Neuron (in vitro differentiated cells): ENCODE data around the gene SH3BP2.

Experiments used
- H2AFZ ChIP-seq: one replicate; pipeline ENCODE4 v1.6.1; 2013; ENCODE audit warnings: low read depth, mild to moderate bottlenecking, inconsistent platforms, low read length, moderate library complexity
- H3K27me3 ChIP-seq: one replicate; pipeline ENCODE4 v1.6.1; 2013; ENCODE audit warnings: low read length; ENCODE audit not compliant: insufficient read depth
- H3K36me3 ChIP-seq: one replicate; pipeline ENCODE4 v1.6.1; 2013; ENCODE audit warnings: low read length; ENCODE audit not compliant: insufficient read depth
- H3K4me1 ChIP-seq: one replicate; pipeline ENCODE4 v1.6.1; 2013; ENCODE audit warnings: low read length; ENCODE audit not compliant: insufficient read depth
- H3K4me3 ChIP-seq: 2 replicates; pipeline ENCODE4 v1.5.1; 2013; ENCODE audit warnings: mild to moderate bottlenecking, low read length, moderate library complexity
- H3K9me3 ChIP-seq: one replicate; pipeline ENCODE4 v1.6.1; 2013; ENCODE audit warnings: low read length

The SH3BP2 gene

DNA sequence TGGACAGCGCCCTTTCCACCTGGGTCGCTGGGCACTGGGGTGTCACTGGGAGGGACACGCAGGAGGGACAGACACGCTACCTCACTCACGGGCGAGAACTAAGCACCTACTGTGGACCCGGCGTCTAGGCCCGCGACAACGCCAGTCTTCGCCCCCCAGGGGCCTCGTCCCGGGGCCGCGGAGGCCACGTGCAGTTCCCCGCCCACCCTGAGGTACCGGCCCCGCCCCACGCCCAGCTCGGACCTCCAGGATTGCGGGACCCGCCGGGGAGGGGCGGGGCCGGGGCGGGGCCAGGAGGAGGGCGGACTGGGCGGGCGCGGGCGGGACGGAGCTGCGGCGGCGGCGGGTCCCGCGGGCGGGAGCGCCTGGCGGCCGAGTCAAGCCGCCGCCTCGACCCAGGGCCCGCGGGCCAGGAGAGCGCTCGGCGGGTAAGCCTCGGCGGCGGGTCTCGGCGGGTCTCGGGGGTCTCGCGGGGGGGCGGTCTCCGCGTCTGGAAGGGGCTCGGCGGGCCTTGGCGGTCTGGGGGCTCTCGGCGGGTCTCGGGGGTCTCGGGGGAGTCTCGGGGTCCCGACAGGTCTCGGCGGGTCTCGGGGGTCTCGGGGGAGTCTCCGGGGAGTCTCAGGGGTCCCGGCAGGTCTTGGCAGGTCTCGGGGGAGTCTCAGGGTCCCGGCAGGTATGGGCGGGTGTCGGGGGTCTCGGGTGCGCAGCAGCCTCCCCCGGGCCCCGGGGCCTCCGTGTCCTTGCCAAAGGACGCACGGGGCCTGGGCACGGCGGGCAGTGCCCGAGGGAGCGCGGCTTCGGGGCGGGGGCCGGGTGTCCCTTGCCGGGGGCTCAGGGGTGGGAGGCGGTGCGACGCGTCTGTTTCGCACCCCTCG, at the start of gene SH3BP2:
SH3BP2 (plus strand) TSS at position 375 of the 875 bp plus-strand sequence. CDS start 27,533 bp downstream, outside the sequence.
- H3K36me3 ChIP-seq = no peaks in the 10 kb centered on the region
- no peaks in the 10 kb centered on the region for H3K9me3 ChIP-seq
- peak within 1 kb of the TSS; percentile 27 for H3K4me3 ChIP-seq
- H2AFZ ChIP-seq = no peak within 1 kb of the TSS
- peaks cover 15% of the 10 kb centered on the region for H3K27me3 ChIP-seq
- H3K4me1 ChIP-seq = peaks cover 22% of the 10 kb centered on the region

- Histone ChIP-seq H3K4me3 (no peak overlapping the region), H2AFZ (no peak overlapping the region), H3K9me3 (no peaks in the 10 kb centered on the region), H3K27me3 (no peaks in the 10 kb centered on the region), H3K4me1 (peaks cover 3% of the 10 kb centered on the region), H3K36me3 (peaks cover 58% of the 10 kb centered on the region)
Measured at GRCh38 chr4:2743518-2744445, 49.1 kb upstream of the SH3BP2 start.

DNA sequence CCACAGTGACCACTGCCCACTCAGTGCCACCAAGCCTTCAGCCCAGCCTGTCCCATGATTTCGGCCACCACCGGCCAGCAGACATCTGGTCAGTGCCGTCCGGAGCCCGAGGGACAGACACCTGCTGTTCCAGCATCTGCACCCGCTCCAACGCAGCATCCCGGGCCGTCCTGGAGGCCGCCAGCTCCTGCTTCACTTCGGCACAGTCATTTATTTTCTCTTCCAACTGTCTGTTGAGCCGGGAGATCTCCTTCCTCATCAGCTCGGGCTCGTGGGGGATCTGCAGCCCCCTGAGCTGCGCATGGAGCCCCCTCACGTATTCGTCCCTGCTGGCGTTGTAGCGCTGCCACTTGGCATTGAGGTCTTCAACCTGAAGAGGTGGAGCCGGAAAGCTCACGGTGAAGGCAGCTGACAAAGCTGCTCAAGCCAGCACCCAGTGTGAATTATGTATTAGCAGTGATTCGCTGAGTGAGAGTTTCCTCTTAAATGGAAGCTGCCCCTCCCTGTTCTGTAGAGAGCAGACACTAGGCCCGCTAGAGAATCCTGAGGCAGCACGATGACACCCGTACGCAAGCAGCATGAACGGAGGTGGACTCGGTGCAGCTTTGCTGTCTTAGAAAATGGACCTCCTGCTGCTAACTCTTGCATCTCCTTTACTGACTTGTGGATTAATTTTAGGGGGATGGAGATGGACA, 48.2 kb upstream of the SH3BP2 start:
- H3K4me3 ChIP-seq = no peak overlapping the region
- H3K27me3 ChIP-seq = no peaks in the 10 kb centered on the region
- no peaks in the 10 kb centered on the region for H3K9me3 ChIP-seq
- peaks cover 58% of the 10 kb centered on the region for H3K36me3 ChIP-seq
- H2AFZ ChIP-seq = no peak overlapping the region
- peaks cover 3% of the 10 kb centered on the region for H3K4me1 ChIP-seq

DNA sequence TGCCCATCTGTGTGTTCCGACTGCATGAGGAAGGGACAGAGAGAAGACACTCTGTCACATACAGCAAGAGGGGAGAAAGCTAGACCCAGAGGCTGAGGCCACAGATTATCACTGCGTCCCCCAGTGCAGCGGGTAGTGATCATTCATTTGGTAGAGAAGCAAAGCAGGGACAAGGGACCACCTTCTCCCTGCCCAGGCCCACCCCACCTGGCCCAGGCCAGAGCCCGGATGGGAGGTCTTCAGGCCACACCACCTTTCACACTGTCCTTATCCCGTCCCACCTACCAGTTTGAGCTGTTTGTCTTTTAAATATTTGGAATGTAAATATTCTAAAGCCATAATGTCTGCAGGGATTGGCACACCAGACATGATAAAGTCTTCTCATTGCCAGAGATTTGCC, 47.4 kb upstream of the SH3BP2 start:
- Histone ChIP-seq H3K27me3 (no peaks in the 10 kb centered on the region), H3K36me3 (peaks cover 58% of the 10 kb centered on the region), H2AFZ (no peak overlapping the region), H3K4me1 (peaks cover 3% of the 10 kb centered on the region), H3K9me3 (no peaks in the 10 kb centered on the region), H3K4me3 (no peak overlapping the region)

GRCh38 chr4:2745981-2746806, 46.7 kb upstream of the SH3BP2 start:
- H3K4me3 ChIP-seq = no peak overlapping the region
- peaks cover 3% of the 10 kb centered on the region for H3K4me1 ChIP-seq
- H3K27me3 ChIP-seq = no peaks in the 10 kb centered on the region
- H2AFZ ChIP-seq = no peak overlapping the region
- H3K9me3 ChIP-seq = no peaks in the 10 kb centered on the region
- H3K36me3 ChIP-seq = peaks cover 58% of the 10 kb centered on the region

- Histone ChIP-seq H3K4me3 (no peak overlapping the region), H3K9me3 (no peaks in the 10 kb centered on the region), H2AFZ (no peak overlapping the region), H3K27me3 (no peaks in the 10 kb centered on the region), H3K36me3 (peaks cover 54% of the 10 kb centered on the region), H3K4me1 (peaks cover 3% of the 10 kb centered on the region)
Measured at GRCh38 chr4:2746891-2747695, 45.8 kb upstream of the SH3BP2 start.

GRCh38 chr4:2750719-2751605, 41.9 kb upstream of the SH3BP2 start:
- no peaks in the 10 kb centered on the region for H3K27me3 ChIP-seq
- no peak overlapping the region for H2AFZ ChIP-seq
- no peaks in the 10 kb centered on the region for H3K9me3 ChIP-seq
- H3K36me3 ChIP-seq = peaks cover 22% of the 10 kb centered on the region
- H3K4me1 ChIP-seq = peaks cover 12% of the 10 kb centered on the region
- no peak overlapping the region for H3K4me3 ChIP-seq

- H3K4me3 ChIP-seq = no peak overlapping the region
- no peaks in the 10 kb centered on the region for H3K27me3 ChIP-seq
- H2AFZ ChIP-seq = no peak overlapping the region
- peaks cover 9% of the 10 kb centered on the region for H3K4me1 ChIP-seq
- no peaks in the 10 kb centered on the region for H3K9me3 ChIP-seq
- peaks cover 3% of the 10 kb centered on the region for H3K36me3 ChIP-seq
Measured at GRCh38 chr4:2753436-2753835, 39.4 kb upstream of the SH3BP2 start.

DNA sequence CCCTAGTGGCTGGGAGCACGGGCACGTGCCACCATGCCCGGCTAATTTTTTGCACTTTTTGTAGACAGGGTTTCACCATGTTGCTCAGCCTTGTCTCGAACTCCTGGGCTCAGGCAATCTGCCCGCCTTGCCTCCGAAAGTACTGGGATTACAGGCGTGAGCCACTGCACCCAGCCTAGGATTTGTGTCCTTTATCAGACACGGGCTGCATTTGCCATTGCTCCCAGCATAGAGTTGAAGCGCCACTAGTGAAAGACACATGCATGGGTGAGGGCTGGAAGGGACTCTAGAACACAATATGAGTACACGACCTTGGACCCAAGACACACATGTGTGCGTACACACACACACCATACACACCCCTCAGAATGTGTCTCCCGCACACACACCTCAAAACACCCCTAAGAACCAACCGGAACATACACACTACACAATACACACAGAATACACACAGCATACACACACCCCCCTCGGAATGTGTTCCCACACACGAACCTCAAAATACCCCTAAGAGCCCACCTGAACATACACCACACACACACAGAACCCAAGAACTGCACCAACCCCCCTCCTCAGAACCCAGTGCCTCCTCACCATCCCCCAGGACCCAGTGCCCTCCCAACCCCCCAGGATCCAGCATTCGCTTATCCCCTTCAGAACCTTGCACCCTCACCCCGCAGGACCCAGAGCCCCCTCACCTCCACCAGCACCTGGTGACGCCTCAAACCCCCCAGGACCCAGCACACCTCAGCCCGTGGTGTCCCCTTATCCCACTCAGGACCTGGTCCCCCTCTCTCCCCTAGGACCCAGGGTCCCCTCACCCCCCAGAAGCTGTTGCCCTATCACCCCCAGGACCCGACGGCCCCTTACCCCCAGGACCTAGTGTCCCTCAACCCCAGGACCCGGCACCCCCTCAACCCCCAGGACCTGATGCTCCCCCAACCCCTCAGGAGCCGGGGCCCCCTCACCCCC, 37.8 kb upstream of the SH3BP2 start:
- Histone ChIP-seq H3K36me3 (peaks cover 3% of the 10 kb centered on the region), H3K9me3 (no peaks in the 10 kb centered on the region), H2AFZ (peak overlapping the region; percentile 22), H3K27me3 (no peaks in the 10 kb centered on the region), H3K4me3 (peak overlapping the region; percentile 93), H3K4me1 (peaks cover 9% of the 10 kb centered on the region)
